ENCODE measurements around the gene UMPS. TPM values are rescaled to one million over a fixed set of nuclear protein-coding genes. Genes with fewer than 3 reads are reported as not detected.

UMPS gene
- total and polyA plus RNA-seq, 2 donors (not counting 1 experiment from before 2014, with no cell fraction given), result 6.6 to 21.4 TPM

- H3K9ac ChIP-seq (ENCODE audit: low read length), result no peak overlapping the region
- no peak overlapping the region for H2AFZ ChIP-seq (ENCODE audit: insufficient read depth, low read depth, low read length, poor library complexity, severe bottlenecking)
- 95% methylated on average over 14 of the region's 17 CpGs for WGBS (ENCODE audit: insufficient coverage)
- H3K4me1 ChIP-seq (ENCODE audit: control insufficient read depth in 2 of 2, insufficient read depth in 2 of 2, low read length in 2 of 2), result no peaks in the 10 kb centered on the region
- POLR2A ChIA-PET, result no interaction called here
- no peaks in the 10 kb centered on the region for H3K9me3 ChIP-seq (ENCODE audit: control extremely low read depth in 1 of 3, control insufficient read depth in 2 of 3, insufficient read depth in 1 of 3, low read length in 2 of 3)
- H3K4me2 ChIP-seq (replicated peaks; ENCODE audit: low read depth, low read length, poor library complexity, severe bottlenecking), result no peak overlapping the region
- no peak for DNase-seq
- H3K27me3 ChIP-seq (replicated peaks in 1 of 4; ENCODE audit: control extremely low read depth in 1 of 4, control insufficient read depth in 3 of 4, insufficient read depth in 4 of 4, low read length in 3 of 4), result peaks cover 0 to 9% (median 4%) of the 10 kb centered on the region in 4 experiments
- H3K79me2 ChIP-seq (ENCODE audit: control insufficient read depth, insufficient read depth, low read length), result no peaks in the 10 kb centered on the region
- H3K27me3 Mint-ChIP-seq, result peaks cover 45% of the 10 kb centered on the region
- no peak overlapping the region for H3K27ac ChIP-seq (ENCODE audit: low read length in 2 of 2)
- no peaks in the 10 kb centered on the region for H3K9me3 Mint-ChIP-seq (ENCODE audit: insufficient read depth)
- no peaks in the 10 kb centered on the region for H4K20me1 ChIP-seq (ENCODE audit: control insufficient read depth, insufficient read depth, low read length, poor library complexity, severe bottlenecking)
- intact Hi-C loops (cut with micrococcal nuclease), result no loop called here
- no peak overlapping the region for H3K27ac Mint-ChIP-seq
- no peaks in the 10 kb centered on the region for H3K4me1 Mint-ChIP-seq
- no peak overlapping the region for H3K4me3 Mint-ChIP-seq
- CTCF ChIA-PET, result no interaction called here
- TF ChIP-seq CTCF (IDR thresholded peaks at IDR 0.05), result no peak
- TF ChIP-seq EZH2 (IDR thresholded peaks at IDR 0.05; ENCODE audit: borderline replicate concordance, insufficient read depth, low read depth, low read length, poor library complexity, severe bottlenecking), result no peak
- no peak for ATAC-seq (ENCODE audit: low read depth)
- H3K4me3 ChIP-seq (ENCODE audit: control extremely low read depth in 1 of 5, extremely low read depth in 1 of 5, insufficient read depth in 1 of 5, low read depth in 2 of 5, low read length in 4 of 5), result no peak overlapping the region
- H3K36me3 ChIP-seq (replicated peaks in 1 of 2; ENCODE audit: control extremely low read depth in 1 of 2, control insufficient read depth in 1 of 2, extremely low read depth in 1 of 2, insufficient read depth in 2 of 2, low read length in 1 of 2), result no peaks in the 10 kb centered on the region
Observed at GRCh38 chr3:124773351-124774326, 43.4 kb downstream of the UMPS start.

GRCh38 chr3:124774327-124774718 lies 44.1 kb downstream of the UMPS start:
- H3K27ac ChIP-seq (ENCODE audit: low read length in 2 of 2), result no peak overlapping the region
- H2AFZ ChIP-seq (ENCODE audit: insufficient read depth, low read depth, low read length, poor library complexity, severe bottlenecking), result no peak overlapping the region
- H3K79me2 ChIP-seq (ENCODE audit: control insufficient read depth, insufficient read depth, low read length), result no peaks in the 10 kb centered on the region
- TF ChIP-seq CTCF (IDR thresholded peaks at IDR 0.05) (no peak), EZH2 (IDR thresholded peaks at IDR 0.05; ENCODE audit: borderline replicate concordance, insufficient read depth, low read depth, low read length, poor library complexity, severe bottlenecking) (no peak)
- H3K36me3 ChIP-seq (replicated peaks in 1 of 2; ENCODE audit: control extremely low read depth in 1 of 2, control insufficient read depth in 1 of 2, extremely low read depth in 1 of 2, insufficient read depth in 2 of 2, low read length in 1 of 2), result no peaks in the 10 kb centered on the region
- no peak overlapping the region for H3K4me3 ChIP-seq (ENCODE audit: control extremely low read depth in 1 of 5, extremely low read depth in 1 of 5, insufficient read depth in 1 of 5, low read depth in 2 of 5, low read length in 4 of 5)
- Mint-ChIP-seq H3K9me3 (ENCODE audit: insufficient read depth) (no peaks in the 10 kb centered on the region), H3K27me3 (peaks cover 52% of the 10 kb centered on the region), H3K4me1 (no peaks in the 10 kb centered on the region), H3K27ac (no peak overlapping the region), H3K4me3 (no peak overlapping the region)
- no peaks in the 10 kb centered on the region for H3K4me1 ChIP-seq (ENCODE audit: control insufficient read depth in 2 of 2, insufficient read depth in 2 of 2, low read length in 2 of 2)
- 86% methylated on average over 6 of the region's 6 CpGs for WGBS (ENCODE audit: insufficient coverage)
- ATAC-seq (ENCODE audit: low read depth) (no peak), DNase-seq (no peak)
- CTCF ChIA-PET, result no interaction called here
- peaks cover 0 to 9% (median 4%) of the 10 kb centered on the region in 4 experiments for H3K27me3 ChIP-seq (replicated peaks in 1 of 4; ENCODE audit: control extremely low read depth in 1 of 4, control insufficient read depth in 3 of 4, insufficient read depth in 4 of 4, low read length in 3 of 4)
- H3K9ac ChIP-seq (ENCODE audit: low read length), result no peak overlapping the region
- H4K20me1 ChIP-seq (ENCODE audit: control insufficient read depth, insufficient read depth, low read length, poor library complexity, severe bottlenecking), result no peaks in the 10 kb centered on the region
- intact Hi-C loops (cut with micrococcal nuclease), result no loop called here
- H3K4me2 ChIP-seq (replicated peaks; ENCODE audit: low read depth, low read length, poor library complexity, severe bottlenecking), result no peak overlapping the region
- POLR2A ChIA-PET, result no interaction called here
- no peaks in the 10 kb centered on the region for H3K9me3 ChIP-seq (ENCODE audit: control extremely low read depth in 1 of 3, control insufficient read depth in 2 of 3, insufficient read depth in 1 of 3, low read length in 2 of 3)
